ENCODE data around the gene FAM111A. TPM values are rescaled to one million over a fixed set of nuclear protein-coding genes. Genes with fewer than 3 reads are reported as not detected.

FAM111A gene
- total RNA-seq, 4 donors from 2014 or later: 2.0 to 7.0 (median 3.7) TPM

- H3K4me3 ChIP-seq: no peak overlapping the region
- no peak for TF ChIP-seq CTCF (IDR thresholded peaks at IDR 0.05 in 4 of 5, conservative IDR thresholded peaks at IDR 0.05 in 1 of 5)
- no peak for TF ChIP-seq POLR2A (IDR thresholded peaks at IDR 0.05)
- intact Hi-C loops (cut with DNase I; ENCODE audit: low total_unique reads) (no loop called here), in situ Hi-C loops (cut with MboI; ENCODE audit: low sequenced_read_pairs in 4 of 4) (no loop called here)
- DNase-seq (no peak), ATAC-seq (no peak)
- no peak overlapping the region for H3K27ac ChIP-seq
- H3K9me3 ChIP-seq: no peaks in the 10 kb centered on the region
- H3K36me3 ChIP-seq: no peaks in the 10 kb centered on the region
- H3K4me1 ChIP-seq: no peaks in the 10 kb centered on the region
- no peaks in the 10 kb centered on the region for H3K27me3 ChIP-seq
Observed at GRCh38 chr11:59198726-59199125, 56.1 kb downstream of the FAM111A start.

GRCh38 chr11:59199546-59200422, 57.1 kb downstream of the FAM111A start:
- DNase-seq (no peak), ATAC-seq (no peak)
- Histone ChIP-seq H3K4me1 (no peaks in the 10 kb centered on the region), H3K27me3 (no peaks in the 10 kb centered on the region), H3K27ac (no peak overlapping the region), H3K9me3 (no peaks in the 10 kb centered on the region), H3K36me3 (no peaks in the 10 kb centered on the region), H3K4me3 (no peak overlapping the region)
- TF ChIP-seq POLR2A (IDR thresholded peaks at IDR 0.05): no peak
- TF ChIP-seq CTCF (IDR thresholded peaks at IDR 0.05 in 4 of 5, conservative IDR thresholded peaks at IDR 0.05 in 1 of 5): no peak
- intact Hi-C loops (cut with DNase I; ENCODE audit: low total_unique reads) (no loop called here), in situ Hi-C loops (cut with MboI; ENCODE audit: low sequenced_read_pairs in 4 of 4) (no loop called here)

- no peak overlapping the region for H3K4me3 ChIP-seq
- no peaks in the 10 kb centered on the region for H3K36me3 ChIP-seq
- H3K4me1 ChIP-seq: no peaks in the 10 kb centered on the region
- no peak overlapping the region for H3K27ac ChIP-seq
- no peak for ATAC-seq
- no peak for TF ChIP-seq CTCF (IDR thresholded peaks at IDR 0.05 in 4 of 5, conservative IDR thresholded peaks at IDR 0.05 in 1 of 5)
- TF ChIP-seq POLR2A (IDR thresholded peaks at IDR 0.05): no peak
- H3K9me3 ChIP-seq: no peaks in the 10 kb centered on the region
- intact Hi-C loops (cut with DNase I; ENCODE audit: low total_unique reads): no loop called here
- no peaks in the 10 kb centered on the region for H3K27me3 ChIP-seq
- no peak for DNase-seq
- in situ Hi-C loops (cut with MboI; ENCODE audit: low sequenced_read_pairs in 4 of 4): no loop called here
Observed at GRCh38 chr11:59200423-59200746, 57.7 kb downstream of the FAM111A start.

- Histone ChIP-seq H3K4me3 (no peak overlapping the region), H3K4me1 (no peaks in the 10 kb centered on the region), H3K27ac (no peak overlapping the region), H3K9me3 (no peaks in the 10 kb centered on the region), H3K27me3 (no peaks in the 10 kb centered on the region), H3K36me3 (no peaks in the 10 kb centered on the region)
- in situ Hi-C loops (cut with MboI; ENCODE audit: low sequenced_read_pairs in 4 of 4): no loop called here
- intact Hi-C loops (cut with DNase I; ENCODE audit: low total_unique reads): no loop called here
- no peak for DNase-seq
- TF ChIP-seq POLR2A (IDR thresholded peaks at IDR 0.05) (no peak), CTCF (IDR thresholded peaks at IDR 0.05 in 4 of 5, conservative IDR thresholded peaks at IDR 0.05 in 1 of 5) (no peak)
- no peak for ATAC-seq
Observed at GRCh38 chr11:59201353-59201752, 58.7 kb downstream of the FAM111A start.

Other genes with a start within 250 kb of the FAM111A start
- 1 to 10 TPM in 1 of 4 donors, under 1 TPM in 1, not detected in 2; 0.94 to 1.2 TPM for gene GLYATL1, start 203.4 kb upstream of the FAM111A start, total RNA-seq
- not detected for gene GLYATL1B, start 56.5 kb upstream of the FAM111A start, total RNA-seq
- under 1 TPM in 1 of 4 donors, not detected in 3; 0.31 TPM for gene FAM111B, start 35.6 kb upstream of the FAM111A start, total RNA-seq
- under 1 TPM; 0.15 to 0.91 (median 0.47) TPM for gene DTX4, start 29.3 kb downstream of the FAM111A start, total RNA-seq
- gene MPEG1, start 70.1 kb downstream of the FAM111A start, total RNA-seq: 1 to 10 TPM; 1.9 to 7.0 (median 2.6) TPM
- gene OR5AN1, start 216.0 kb downstream of the FAM111A start, total RNA-seq: not detected